ENCODE data around the gene KIAA1549. TPM values are rescaled to one million over a fixed set of nuclear protein-coding genes. Genes with fewer than 3 reads are reported as not detected.
A peak's percentile ranks its signal among the peaks of the same experiment; 100 is the strongest.

KIAA1549 gene
- total RNA-seq, 4 donors from 2014 or later = 0.83 to 2.1 (median 1.5) TPM

- DNase-seq (ENCODE audit: low spot score in 2 of 2) = no peak
- H3K9me3 ChIP-seq = no peaks in the 10 kb centered on the region
- WGBS = 90% methylated on average over 9 of the region's 9 CpGs
- no peaks in the 10 kb centered on the region for H3K27me3 ChIP-seq
- H3K4me1 ChIP-seq = peaks cover 19% of the 10 kb centered on the region
- no peaks in the 10 kb centered on the region for H3K36me3 ChIP-seq
- H3K27ac ChIP-seq = no peak overlapping the region
- H3K4me3 ChIP-seq = no peak overlapping the region
- no peak for TF ChIP-seq EP300 (IDR thresholded peaks at IDR 0.05)
- TF ChIP-seq POLR2AphosphoS5 (IDR thresholded peaks at IDR 0.05) = no peak
Observed at GRCh38 chr7:138887085-138887710, 94.0 kb downstream of the KIAA1549 start.

GRCh38 chr7:138886501-138886917 lies 94.7 kb downstream of the KIAA1549 start:
- DNase-seq (ENCODE audit: low spot score in 2 of 2) = no peak
- TF ChIP-seq EP300 (IDR thresholded peaks at IDR 0.05) = no peak
- peak; percentile 53 to 55 for TF ChIP-seq CTCF (IDR thresholded peaks at IDR 0.05)
- H3K27ac ChIP-seq = no peak overlapping the region

GRCh38 chr7:138885383-138886147 lies 95.6 kb downstream of the KIAA1549 start:
- TF ChIP-seq POLR2A (IDR thresholded peaks at IDR 0.05) = no peak
- no peak for TF ChIP-seq EP300 (IDR thresholded peaks at IDR 0.05)
- TF ChIP-seq POLR2AphosphoS5 (IDR thresholded peaks at IDR 0.05) = no peak
- no peak for TF ChIP-seq CTCF (IDR thresholded peaks at IDR 0.05)
- peaks cover 21% of the 10 kb centered on the region for H3K4me1 ChIP-seq
- no peaks in the 10 kb centered on the region for H3K27me3 ChIP-seq
- H3K27ac ChIP-seq = no peak overlapping the region
- no peaks in the 10 kb centered on the region for H3K36me3 ChIP-seq
- no peaks in the 10 kb centered on the region for H3K9me3 ChIP-seq
- 90% methylated on average over 13 of the region's 13 CpGs for WGBS
- no peak overlapping the region for H3K4me3 ChIP-seq
- no peak for DNase-seq (ENCODE audit: low spot score in 2 of 2)

More at GRCh38 chr7:138886501-138886917, 94.7 kb downstream of the KIAA1549 start:
- H3K27me3 ChIP-seq = no peaks in the 10 kb centered on the region
- no peak overlapping the region for H3K4me3 ChIP-seq
- H3K9me3 ChIP-seq = no peaks in the 10 kb centered on the region
- peaks cover 22% of the 10 kb centered on the region for H3K4me1 ChIP-seq
- WGBS = 43% methylated on average over 4 of the region's 4 CpGs
- H3K36me3 ChIP-seq = no peaks in the 10 kb centered on the region

- 77% methylated on average over 6 of the region's 6 CpGs for WGBS
- Histone ChIP-seq H3K9me3 (no peaks in the 10 kb centered on the region), H3K4me3 (no peak overlapping the region), H3K27ac (peak overlapping the region; percentile 48), H3K27me3 (no peaks in the 10 kb centered on the region), H3K36me3 (no peaks in the 10 kb centered on the region), H3K4me1 (peaks cover 14% of the 10 kb centered on the region)
- TF ChIP-seq POLR2AphosphoS5 (IDR thresholded peaks at IDR 0.05) = no peak
- no peak for DNase-seq (ENCODE audit: low spot score in 2 of 2)
Observed at GRCh38 chr7:138882249-138882648, 98.9 kb downstream of the KIAA1549 start.

GRCh38 chr7:138881579-138882188 lies 99.5 kb downstream of the KIAA1549 start:
- H3K27ac ChIP-seq = peak overlapping the region; percentile 48
- H3K27me3 ChIP-seq = no peaks in the 10 kb centered on the region
- WGBS = 52% methylated on average over 6 of the region's 6 CpGs
- TF ChIP-seq EP300 (IDR thresholded peaks at IDR 0.05) = no peak
- no peak for TF ChIP-seq CTCF (IDR thresholded peaks at IDR 0.05)
- no peak for TF ChIP-seq POLR2AphosphoS5 (IDR thresholded peaks at IDR 0.05)
- no peak for TF ChIP-seq POLR2A (IDR thresholded peaks at IDR 0.05)
- no peak overlapping the region for H3K4me3 ChIP-seq
- H3K4me1 ChIP-seq = peaks cover 14% of the 10 kb centered on the region
- no peaks in the 10 kb centered on the region for H3K9me3 ChIP-seq
- no peak for DNase-seq (ENCODE audit: low spot score in 2 of 2)
- H3K36me3 ChIP-seq = no peaks in the 10 kb centered on the region

Data from suprapubic skin (tissue), 4 donors.